ENCODE measurements around the gene AVEN.

- TF ChIP-seq CTCF (conservative IDR thresholded peaks at IDR 0.05 in 1 of 2, IDR thresholded peaks at IDR 0.05 in 1 of 2; ENCODE audit: extremely low read depth in 1 of 2, insufficient read depth in 1 of 2, low read depth in 1 of 2, low read length in 2 of 2) (no peak), EZH2 (IDR thresholded peaks at IDR 0.05; ENCODE audit: borderline replicate concordance, low read length) (no peak)
Measured at GRCh38 chr15:33823119-33823518, 215.9 kb downstream of the AVEN start.
